GM10248 (cell line): Measurements from ENCODE around the gene OR10G3.

ENCODE experiments used
- CTCF ChIA-PET: fragments of 300-600 bp; sonication (Branson Sonifier 250); formaldehyde crosslinking; extraction: SDS; loops from one replicate; lab custom pipeline; 2021; ENCODE audit warnings: antibody characterized with exemption; lab: Yijun Ruan, JAX
- POLR2A ChIA-PET: fragments of 350-650 bp; sonication (Branson Sonifier 250); formaldehyde crosslinking; extraction: SDS; loops from one replicate; lab custom pipeline; 2020; ENCODE audit warnings: antibody characterized with exemption; lab: Yijun Ruan, JAX
- DNase-seq: peaks from one replicate; pipeline ENCODE4 v3.0.0; 2012; ENCODE audit errors: extremely low spot score
- CTCF ChIP-seq: IDR thresholded peaks from 2 replicates; pipeline ENCODE4 v1.5.1; 2012; ENCODE audit warnings: mild to moderate bottlenecking, low read depth; ENCODE audit errors: extremely low read depth, missing control alignments, control extremely low read depth

The OR10G3 gene

GRCh38 chr14:21521501-21521900 lies 58.4 kb downstream of the OR10G3 start:
- ChIA-PET CTCF (interaction anchor here (1.4 to 3.3 kb wide), 3 partner anchors 8 to 24 kb away, joined by 3 to 18 read pairs (median 11); no protein-coding TSS in a partner anchor), POLR2A (no interaction called here)
- no peak for TF ChIP-seq CTCF
- DNase-seq: no peak

- ChIA-PET CTCF (interaction anchor here (1.4 to 2.6 kb wide), 2 partner anchors 17 to 23 kb away, joined by 3 to 18 read pairs; no protein-coding TSS in a partner anchor), POLR2A (no interaction called here)
- no peak for DNase-seq
- TF ChIP-seq CTCF: no peak
Observed at GRCh38 chr14:21520767-21521166, 59.1 kb downstream of the OR10G3 start.

DNA sequence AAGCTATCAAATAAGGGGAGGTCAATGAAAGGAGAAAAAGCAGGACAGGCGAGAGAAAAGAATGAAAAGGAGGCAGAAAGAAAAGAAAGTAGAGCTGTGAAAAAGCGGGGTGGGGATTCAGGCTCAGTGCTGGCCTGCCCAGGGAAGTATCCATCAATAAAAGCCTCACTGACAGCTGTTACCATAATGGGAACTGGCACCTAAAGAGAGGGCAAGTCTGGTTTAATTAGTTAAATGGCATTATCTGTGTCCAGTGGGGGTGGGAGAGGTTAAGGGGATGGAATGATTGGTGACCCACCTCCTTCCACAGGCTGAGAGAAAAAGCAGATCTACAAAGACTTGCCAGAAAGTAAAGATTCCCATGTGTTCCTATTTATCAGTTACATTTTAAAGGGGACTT lies 61.2 kb downstream of the OR10G3 start:
- POLR2A ChIA-PET: no interaction called here
- no peak for DNase-seq
- no peak for TF ChIP-seq CTCF
- CTCF ChIA-PET: interaction anchor here (1.0 to 2.2 kb wide), 2 partner anchors 20 to 28 kb away, joined by 3 to 8 read pairs; no protein-coding TSS in a partner anchor
